ENCODE measurements around the gene SLC28A1.

DNA sequence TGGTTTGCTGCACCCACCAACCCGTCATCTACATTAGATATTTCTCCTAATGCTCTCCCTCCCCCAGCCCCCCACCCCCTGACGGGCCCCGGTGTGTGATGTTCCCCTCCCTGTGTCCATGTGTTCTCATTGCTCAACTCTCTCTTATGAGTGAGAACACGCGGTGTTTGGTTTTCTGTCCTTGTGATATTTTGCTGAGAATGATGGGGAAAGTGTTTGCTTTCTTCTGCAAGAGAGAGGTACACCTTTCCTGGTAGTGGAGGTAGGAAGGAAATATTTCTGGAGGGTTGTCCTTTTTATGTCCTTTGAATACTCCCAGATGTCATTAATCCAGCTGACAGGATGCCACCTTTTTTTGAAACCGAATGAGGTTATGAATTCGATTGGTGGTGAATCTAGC is 10.5 kb upstream of the SLC28A1 start:
- TF ChIP-seq, protein P1, sequence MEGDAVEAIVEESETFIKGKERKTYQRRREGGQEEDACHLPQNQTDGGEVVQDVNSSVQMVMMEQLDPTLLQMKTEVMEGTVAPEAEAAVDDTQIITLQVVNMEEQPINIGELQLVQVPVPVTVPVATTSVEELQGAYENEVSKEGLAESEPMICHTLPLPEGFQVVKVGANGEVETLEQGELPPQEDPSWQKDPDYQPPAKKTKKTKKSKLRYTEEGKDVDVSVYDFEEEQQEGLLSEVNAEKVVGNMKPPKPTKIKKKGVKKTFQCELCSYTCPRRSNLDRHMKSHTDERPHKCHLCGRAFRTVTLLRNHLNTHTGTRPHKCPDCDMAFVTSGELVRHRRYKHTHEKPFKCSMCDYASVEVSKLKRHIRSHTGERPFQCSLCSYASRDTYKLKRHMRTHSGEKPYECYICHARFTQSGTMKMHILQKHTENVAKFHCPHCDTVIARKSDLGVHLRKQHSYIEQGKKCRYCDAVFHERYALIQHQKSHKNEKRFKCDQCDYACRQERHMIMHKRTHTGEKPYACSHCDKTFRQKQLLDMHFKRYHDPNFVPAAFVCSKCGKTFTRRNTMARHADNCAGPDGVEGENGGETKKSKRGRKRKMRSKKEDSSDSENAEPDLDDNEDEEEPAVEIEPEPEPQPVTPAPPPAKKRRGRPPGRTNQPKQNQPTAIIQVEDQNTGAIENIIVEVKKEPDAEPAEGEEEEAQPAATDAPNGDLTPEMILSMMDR (IDR thresholded peaks at IDR 0.05 in 4 of 5, conservative IDR thresholded peaks at IDR 0.05 in 1 of 5) = no peak
- TF ChIP-seq POLR2A (IDR thresholded peaks at IDR 0.05) = no peak

Data from gastrocnemius medialis (tissue), 4 donors.